ENCODE measurements around the gene STX7. TPM values are rescaled to one million over a fixed set of nuclear protein-coding genes. Genes with fewer than 3 reads are reported as not detected.

The STX7 gene
- total RNA-seq, 1 experiment from 2014 or later, result 41.0 TPM

DNA sequence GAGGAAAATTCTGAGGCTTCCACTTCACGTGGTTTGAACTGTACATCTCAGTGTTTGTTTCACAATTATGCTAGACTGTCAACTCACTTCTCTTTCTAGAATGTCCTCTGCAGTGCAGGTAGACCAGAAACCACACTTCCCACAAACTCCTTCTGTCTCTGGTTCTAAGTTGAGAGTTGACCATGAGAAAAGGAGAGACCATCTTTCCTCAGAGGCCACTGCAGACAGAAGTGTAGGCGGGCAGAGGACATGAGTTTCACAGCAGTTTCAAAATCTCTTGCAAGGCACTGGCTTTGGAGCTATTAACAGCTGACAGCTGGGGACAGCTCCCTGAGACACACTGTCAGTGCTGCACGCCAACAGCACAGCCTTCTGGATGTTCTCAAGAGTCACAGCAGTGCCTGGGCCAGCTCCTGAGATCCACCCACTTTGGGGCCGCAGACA is 56.2 kb downstream of the STX7 start:
- H3K36me3 ChIP-seq (ENCODE audit: control insufficient read depth, insufficient read depth, low read length), result no peaks in the 10 kb centered on the region; the same call in 1 of the 2 replicates
- CTCF ChIA-PET, result interaction anchor here (1.2 kb wide), 1 partner anchor 177 kb away, joined by 3 read pairs; no protein-coding TSS in a partner anchor
- no peak overlapping the region for H3K4me3 ChIP-seq (ENCODE audit: low read depth, low read length)
- BruUV-seq (replicated peaks), result no TSS peak
- H3K27me3 Mint-ChIP-seq (ENCODE audit: insufficient read depth, unreplicated experiment), result no peaks in the 10 kb centered on the region
- no peak for DNase-seq
- no peaks in the 10 kb centered on the region for H3K4me1 Mint-ChIP-seq (ENCODE audit: low read depth, unreplicated experiment)
- H3K9me3 Mint-ChIP-seq (ENCODE audit: unreplicated experiment), result no peaks in the 10 kb centered on the region
- POLR2A ChIA-PET, result interaction anchor here (0.6 kb wide), 1 partner anchor 8 kb away, joined by 3 read pairs; no protein-coding TSS in a partner anchor
- intact Hi-C loops (cut with micrococcal nuclease; ENCODE audit: unreplicated experiment), result no loop called here
- TF ChIP-seq, protein P1, sequence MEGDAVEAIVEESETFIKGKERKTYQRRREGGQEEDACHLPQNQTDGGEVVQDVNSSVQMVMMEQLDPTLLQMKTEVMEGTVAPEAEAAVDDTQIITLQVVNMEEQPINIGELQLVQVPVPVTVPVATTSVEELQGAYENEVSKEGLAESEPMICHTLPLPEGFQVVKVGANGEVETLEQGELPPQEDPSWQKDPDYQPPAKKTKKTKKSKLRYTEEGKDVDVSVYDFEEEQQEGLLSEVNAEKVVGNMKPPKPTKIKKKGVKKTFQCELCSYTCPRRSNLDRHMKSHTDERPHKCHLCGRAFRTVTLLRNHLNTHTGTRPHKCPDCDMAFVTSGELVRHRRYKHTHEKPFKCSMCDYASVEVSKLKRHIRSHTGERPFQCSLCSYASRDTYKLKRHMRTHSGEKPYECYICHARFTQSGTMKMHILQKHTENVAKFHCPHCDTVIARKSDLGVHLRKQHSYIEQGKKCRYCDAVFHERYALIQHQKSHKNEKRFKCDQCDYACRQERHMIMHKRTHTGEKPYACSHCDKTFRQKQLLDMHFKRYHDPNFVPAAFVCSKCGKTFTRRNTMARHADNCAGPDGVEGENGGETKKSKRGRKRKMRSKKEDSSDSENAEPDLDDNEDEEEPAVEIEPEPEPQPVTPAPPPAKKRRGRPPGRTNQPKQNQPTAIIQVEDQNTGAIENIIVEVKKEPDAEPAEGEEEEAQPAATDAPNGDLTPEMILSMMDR (IDR thresholded peaks at IDR 0.05; ENCODE audit: insufficient read depth in 1 of 2, low read depth in 1 of 2, low read length in 1 of 2, severe bottlenecking in 1 of 2, unreplicated experiment in 1 of 2), result no peak
- no peak overlapping the region for H3K27ac Mint-ChIP-seq (ENCODE audit: unreplicated experiment)
- peaks cover 22% of the 10 kb centered on the region for H3K36me3 Mint-ChIP-seq (ENCODE audit: insufficient read depth, unreplicated experiment)
- H3K27me3 ChIP-seq (replicated peaks; ENCODE audit: control insufficient read depth, insufficient read depth, low read length), result no peaks in the 10 kb centered on the region
- H3K4me3 Mint-ChIP-seq (ENCODE audit: unreplicated experiment), result no peak overlapping the region
- no peaks in the 10 kb centered on the region for H3K4me1 ChIP-seq
- no peaks in the 10 kb centered on the region for H3K9me3 ChIP-seq

- Histone ChIP-seq H3K4me3 (ENCODE audit: low read depth, low read length) (no peak overlapping the region), H3K36me3 (ENCODE audit: control insufficient read depth, insufficient read depth, low read length) (no peaks in the 10 kb centered on the region), H3K9me3 (0 out of 2 replicates have a peak, but pooled peaks cover 4% of the 10 kb centered on the region), H3K4me1 (no peaks in the 10 kb centered on the region), H3K27me3 (replicated peaks; ENCODE audit: control insufficient read depth, insufficient read depth, low read length) (no peaks in the 10 kb centered on the region)
- Mint-ChIP-seq H3K9me3 (ENCODE audit: unreplicated experiment) (peaks cover 12% of the 10 kb centered on the region), H3K36me3 (ENCODE audit: insufficient read depth, unreplicated experiment) (no peaks in the 10 kb centered on the region), H3K4me3 (ENCODE audit: unreplicated experiment) (no peak overlapping the region), H3K4me1 (ENCODE audit: low read depth, unreplicated experiment) (no peaks in the 10 kb centered on the region), H3K27me3 (ENCODE audit: insufficient read depth, unreplicated experiment) (no peaks in the 10 kb centered on the region), H3K27ac (ENCODE audit: unreplicated experiment) (no peak overlapping the region)
- POLR2A ChIA-PET, result no interaction called here
- TF ChIP-seq, protein P1 (IDR thresholded peaks at IDR 0.05; ENCODE audit: insufficient read depth in 1 of 2, low read depth in 1 of 2, low read length in 1 of 2, severe bottlenecking in 1 of 2, unreplicated experiment in 1 of 2), result no peak
- no TSS peak for BruUV-seq (replicated peaks)
- no peak for DNase-seq
- intact Hi-C loops (cut with micrococcal nuclease; ENCODE audit: unreplicated experiment), result no loop called here
- CTCF ChIA-PET, result interaction anchor here (0.5 kb wide), 1 partner anchor 1132 kb away, joined by 6 read pairs; no protein-coding TSS in a partner anchor
Observed at GRCh38 chr6:132446855-132447241, 66.1 kb downstream of the STX7 start.

DNA sequence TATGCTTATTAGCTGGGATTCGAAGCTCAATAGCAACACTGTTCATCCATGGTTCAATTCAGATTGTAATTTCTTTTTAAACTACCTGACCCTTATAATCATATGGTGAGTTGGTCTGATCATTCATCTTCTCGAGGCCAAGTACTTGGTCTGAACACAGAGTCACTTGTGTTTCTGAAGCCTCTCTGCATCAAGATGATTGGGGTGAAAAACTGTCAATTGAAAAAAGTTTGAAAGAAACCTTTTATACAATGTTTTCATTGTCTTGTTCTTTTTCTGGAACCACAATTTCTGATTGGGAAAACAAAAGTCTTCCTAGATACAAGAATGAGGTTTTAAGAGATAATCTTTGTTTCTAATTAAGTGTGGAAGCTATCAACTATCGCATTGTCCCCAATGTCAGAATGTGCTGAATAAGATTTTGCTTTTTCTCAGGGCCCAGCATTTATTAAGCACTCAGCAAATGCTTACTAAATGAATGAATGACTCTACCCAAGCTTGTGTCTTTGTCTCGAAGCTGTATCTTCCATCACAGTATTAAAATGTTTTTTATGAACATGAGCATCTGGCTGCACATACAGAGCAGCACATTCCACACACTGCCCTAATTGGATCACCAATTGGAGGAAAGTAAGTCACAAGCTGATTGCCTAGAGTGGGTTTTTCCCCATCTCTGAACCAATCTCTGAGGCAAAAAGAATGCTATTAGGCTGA is 66.6 kb downstream of the STX7 start:
- ChIA-PET POLR2A (no interaction called here), CTCF (no interaction called here)

More for the DNA sequence above, 66.6 kb downstream of the STX7 start:
- H3K27ac Mint-ChIP-seq (ENCODE audit: unreplicated experiment), result no peak overlapping the region
- no peak overlapping the region for H3K4me3 Mint-ChIP-seq (ENCODE audit: unreplicated experiment)
- BruUV-seq (replicated peaks), result no TSS peak
- no peaks in the 10 kb centered on the region for H3K4me1 ChIP-seq
- intact Hi-C loops (cut with micrococcal nuclease; ENCODE audit: unreplicated experiment), result no loop called here
- H3K36me3 ChIP-seq (ENCODE audit: control insufficient read depth, insufficient read depth, low read length), result no peaks in the 10 kb centered on the region
- H3K9me3 ChIP-seq, result 0 out of 2 replicates have a peak, but pooled peaks cover 4% of the 10 kb centered on the region
- H3K9me3 Mint-ChIP-seq (ENCODE audit: unreplicated experiment), result peaks cover 18% of the 10 kb centered on the region
- H3K27me3 ChIP-seq (replicated peaks; ENCODE audit: control insufficient read depth, insufficient read depth, low read length), result no peaks in the 10 kb centered on the region
- no peaks in the 10 kb centered on the region for H3K36me3 Mint-ChIP-seq (ENCODE audit: insufficient read depth, unreplicated experiment)
- DNase-seq, result no peak
- H3K27me3 Mint-ChIP-seq (ENCODE audit: insufficient read depth, unreplicated experiment), result no peaks in the 10 kb centered on the region
- no peak overlapping the region for H3K4me3 ChIP-seq (ENCODE audit: low read depth, low read length)
- TF ChIP-seq, protein P1 (IDR thresholded peaks at IDR 0.05; ENCODE audit: insufficient read depth in 1 of 2, low read depth in 1 of 2, low read length in 1 of 2, severe bottlenecking in 1 of 2, unreplicated experiment in 1 of 2), result no peak
- no peaks in the 10 kb centered on the region for H3K4me1 Mint-ChIP-seq (ENCODE audit: low read depth, unreplicated experiment)
